Endothelial cell of hepatic sinusoid (primary cell): ENCODE results near the gene FREM1.

ENCODE experiments used
- in situ Hi-C: cut with HindIII; loops from 2 replicates; pipeline ENCODE4 v1.10.0; 2017; ENCODE audit warnings: low sequenced_read_pairs

FREM1 gene

GRCh38 chr9:14883310-14883944, 26.8 kb downstream of the FREM1 start:
- in situ Hi-C loops: no loop called here

GRCh38 chr9:14882090-14882489, 28.1 kb downstream of the FREM1 start:
- in situ Hi-C loops: no loop called here

- in situ Hi-C loops: no loop called here
Observed at GRCh38 chr9:14881006-14881405, 29.2 kb downstream of the FREM1 start.

- in situ Hi-C loops: no loop called here
Observed at GRCh38 chr9:14870090-14870489, 40.1 kb downstream of the FREM1 start.

DNA sequence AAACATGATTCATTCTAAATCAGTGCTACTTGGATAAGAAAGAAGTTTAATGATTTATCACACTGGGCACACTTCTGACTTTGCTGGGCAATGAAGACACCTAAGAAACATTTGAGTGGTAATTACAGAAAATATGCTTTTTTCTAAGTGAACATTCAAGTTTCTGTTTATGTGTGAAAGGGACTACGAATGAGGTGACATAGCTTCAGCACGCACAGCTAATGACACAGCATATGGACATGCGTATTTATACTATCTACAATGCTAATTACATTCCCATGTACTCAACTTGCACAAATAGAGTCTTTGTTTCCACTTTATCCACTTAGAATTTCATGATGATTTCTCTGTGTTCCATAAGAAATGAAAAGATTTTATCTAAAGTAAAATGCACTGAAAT, 40.6 kb downstream of the FREM1 start:
- in situ Hi-C loops: no loop called here

DNA sequence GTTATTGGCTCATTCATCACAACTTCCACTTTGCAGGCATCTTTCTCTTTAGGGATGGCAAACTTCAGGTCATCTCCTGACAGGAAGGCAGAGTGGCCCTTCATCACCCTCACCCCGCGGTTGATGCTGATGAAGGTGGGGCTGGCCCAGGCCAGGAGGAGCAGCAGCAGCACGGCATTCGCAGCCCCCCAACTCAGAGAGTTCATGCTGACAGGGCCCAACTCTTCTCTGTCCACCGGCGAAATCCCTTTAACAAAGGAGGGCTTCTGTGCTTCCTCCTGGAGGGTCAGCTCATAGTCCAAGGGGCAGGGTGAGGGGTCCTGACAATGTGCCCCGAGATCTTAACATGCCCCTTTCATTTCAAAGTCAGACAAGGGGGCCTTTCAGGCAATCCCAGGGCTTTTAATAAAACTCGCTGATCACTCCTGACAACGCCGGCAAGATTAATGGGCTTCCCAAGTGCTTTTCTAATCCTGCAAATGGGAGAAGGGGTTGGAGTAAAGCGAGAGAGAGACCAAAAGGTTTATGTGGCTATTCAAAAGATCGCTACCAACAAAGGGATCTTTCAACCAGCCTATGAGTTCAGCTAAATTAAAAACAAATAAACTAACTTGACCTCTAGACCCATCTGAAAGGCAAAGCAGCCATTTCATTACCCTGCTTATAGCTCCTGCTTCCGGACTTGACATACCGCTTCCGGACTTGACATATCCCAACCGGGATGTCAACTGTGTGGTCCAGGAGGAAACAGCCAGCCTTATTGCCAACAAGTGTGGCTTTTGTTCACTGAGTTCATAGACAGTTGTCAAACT, 41.2 kb downstream of the FREM1 start:
- in situ Hi-C loops: no loop called here

DNA sequence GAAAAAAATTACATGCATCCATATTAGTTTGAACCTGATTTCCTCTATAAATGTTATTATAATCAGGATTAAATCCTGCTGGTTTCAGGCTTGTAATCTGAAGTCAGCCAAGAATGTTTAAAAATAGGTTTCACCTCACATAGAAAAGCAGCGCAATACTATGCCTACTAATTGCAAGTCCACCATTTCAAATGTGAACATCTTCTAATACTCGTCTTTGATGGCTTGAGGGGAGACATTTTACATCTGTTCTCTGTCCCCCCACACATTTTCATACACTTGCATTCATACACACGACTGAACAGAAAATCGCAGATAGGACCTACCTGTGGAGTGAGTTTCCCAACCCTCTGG, 41.8 kb downstream of the FREM1 start:
- in situ Hi-C loops: no loop called here

DNA sequence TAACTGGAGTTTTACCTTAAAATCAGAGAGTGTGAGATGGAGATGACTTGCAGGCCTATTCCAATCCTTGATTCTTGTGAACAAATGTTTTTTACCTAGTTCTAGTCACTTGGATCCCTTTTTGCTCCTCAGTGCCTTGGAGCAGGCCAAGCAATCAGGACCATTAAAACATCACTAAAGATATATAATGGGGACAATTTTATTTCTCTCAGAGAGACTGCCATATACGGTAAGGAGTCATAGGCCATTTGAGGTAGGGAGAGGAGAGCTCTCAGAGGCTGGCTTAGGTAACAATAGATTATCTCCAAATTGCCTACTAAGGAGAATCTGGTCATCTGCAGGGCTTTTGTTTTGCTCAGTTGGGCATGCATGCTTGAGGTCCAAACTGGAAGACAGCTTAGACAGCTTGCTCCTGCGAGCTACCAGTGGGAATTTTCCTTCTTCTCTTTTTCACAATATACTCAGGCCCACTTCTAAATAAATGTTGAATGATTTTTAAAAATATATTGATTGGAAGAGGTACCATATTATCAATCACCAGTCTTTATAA, 44.0 kb downstream of the FREM1 start:
- in situ Hi-C loops: no loop called here

GRCh38 chr9:14864309-14864708, 45.9 kb downstream of the FREM1 start:
- in situ Hi-C loops: no loop called here

DNA sequence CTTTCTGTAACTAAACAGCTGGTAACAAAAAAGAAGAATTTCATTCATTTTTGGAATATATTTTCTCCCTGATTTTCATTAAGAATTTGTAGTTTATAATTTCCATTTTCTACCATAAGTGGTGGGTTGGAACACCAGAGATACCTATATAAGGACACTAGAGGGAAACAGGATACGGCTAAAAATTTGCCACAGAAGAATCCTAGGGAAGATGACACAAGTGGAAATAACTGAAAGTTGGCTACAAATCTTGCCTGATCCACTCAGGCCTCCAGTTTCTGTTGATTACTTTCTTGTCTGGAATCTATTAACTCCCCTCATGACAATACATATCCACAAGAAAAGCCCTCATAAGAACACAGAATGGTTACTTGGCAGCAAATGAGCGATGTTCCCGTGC, 46.8 kb downstream of the FREM1 start:
- in situ Hi-C loops: no loop called here

DNA sequence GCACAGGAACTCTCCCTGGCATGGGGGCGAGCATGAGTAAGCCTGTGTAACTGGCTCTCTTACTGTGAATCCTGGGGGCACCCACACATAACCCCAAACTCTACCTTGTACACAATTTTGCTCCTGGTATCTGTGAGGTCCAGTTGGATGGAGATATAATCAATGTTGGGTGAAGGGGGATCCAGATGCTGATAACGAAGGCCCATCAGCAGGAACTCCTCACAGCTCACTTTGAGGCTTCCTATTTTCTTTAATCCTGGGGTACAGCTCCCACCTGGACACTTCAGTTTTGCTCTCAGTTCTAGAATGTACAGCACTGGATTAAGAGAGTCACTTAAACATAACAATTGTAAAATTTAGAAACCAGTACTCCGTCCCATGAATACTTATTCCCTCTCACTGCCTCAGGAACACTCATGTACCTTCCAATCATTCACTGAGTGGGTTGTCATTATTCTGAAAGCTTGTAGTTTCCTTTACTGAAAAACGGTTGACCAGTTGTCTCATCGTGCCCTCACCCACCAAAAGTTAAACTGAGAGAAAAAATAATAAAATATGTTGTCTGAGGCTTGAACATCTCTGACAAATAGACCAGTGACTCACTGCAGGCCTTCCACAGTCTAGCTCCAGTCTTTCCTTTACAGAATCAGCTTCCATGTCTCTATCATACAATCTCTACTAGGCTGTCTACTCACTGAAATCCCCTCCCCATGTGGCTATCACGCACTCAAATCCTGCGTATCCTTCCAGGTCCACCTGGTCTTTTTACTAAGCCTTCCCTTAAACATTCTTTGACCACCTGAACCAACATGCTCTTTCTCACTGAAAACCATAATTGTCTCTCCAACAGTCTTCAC, 52.6 kb downstream of the FREM1 start:
- in situ Hi-C loops: no loop called here

DNA sequence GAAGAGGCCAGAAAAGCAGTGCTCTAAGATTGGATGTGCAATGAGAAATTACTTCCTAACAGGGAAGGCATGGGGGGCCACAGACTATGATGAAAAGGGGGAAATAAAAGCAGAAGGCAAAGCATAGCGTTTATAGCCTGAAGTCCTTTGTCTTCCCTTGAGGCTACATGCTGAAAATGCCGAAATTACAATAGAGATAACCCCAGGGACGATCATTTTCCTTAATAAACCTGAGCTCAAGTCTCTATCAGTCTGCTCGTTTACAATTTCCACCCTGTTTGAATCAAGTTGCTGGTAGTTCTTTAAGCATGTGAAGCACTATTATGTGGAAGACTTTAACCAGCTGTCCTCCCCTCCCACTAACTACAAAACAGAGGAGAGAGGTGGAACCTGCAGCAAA, 60.4 kb downstream of the FREM1 start:
- in situ Hi-C loops: no loop called here

GRCh38 chr9:14849296-14849695, 60.9 kb downstream of the FREM1 start:
- in situ Hi-C loops: no loop called here

GRCh38 chr9:14846871-14847311, 63.3 kb downstream of the FREM1 start:
- in situ Hi-C loops: no loop called here

- in situ Hi-C loops: no loop called here
Observed at GRCh38 chr9:14843163-14843562, 67.1 kb downstream of the FREM1 start.

- in situ Hi-C loops: no loop called here
Observed at GRCh38 chr9:14842269-14842668, 68.0 kb downstream of the FREM1 start.

DNA sequence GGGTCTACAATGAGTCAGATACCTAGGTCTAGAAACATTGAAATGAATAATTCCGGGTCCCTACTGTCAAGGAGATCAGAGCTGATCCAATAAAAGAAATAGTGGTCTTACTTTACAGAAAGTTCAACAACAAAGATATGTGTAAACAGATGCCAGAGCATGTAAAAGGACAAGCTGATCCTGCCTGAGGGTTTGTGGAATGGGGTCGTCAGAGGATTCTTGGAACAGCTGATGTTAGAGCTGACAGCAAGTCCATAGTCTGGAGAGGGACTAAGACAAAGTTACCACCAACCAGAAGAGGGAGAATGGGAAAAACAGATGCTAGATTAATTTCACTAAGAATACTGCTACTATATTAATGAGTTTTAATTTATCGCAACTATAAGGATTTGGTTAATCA, 71.5 kb downstream of the FREM1 start:
- in situ Hi-C loops: no loop called here

GRCh38 chr9:14836885-14837284, 73.3 kb downstream of the FREM1 start:
- in situ Hi-C loops: no loop called here

DNA sequence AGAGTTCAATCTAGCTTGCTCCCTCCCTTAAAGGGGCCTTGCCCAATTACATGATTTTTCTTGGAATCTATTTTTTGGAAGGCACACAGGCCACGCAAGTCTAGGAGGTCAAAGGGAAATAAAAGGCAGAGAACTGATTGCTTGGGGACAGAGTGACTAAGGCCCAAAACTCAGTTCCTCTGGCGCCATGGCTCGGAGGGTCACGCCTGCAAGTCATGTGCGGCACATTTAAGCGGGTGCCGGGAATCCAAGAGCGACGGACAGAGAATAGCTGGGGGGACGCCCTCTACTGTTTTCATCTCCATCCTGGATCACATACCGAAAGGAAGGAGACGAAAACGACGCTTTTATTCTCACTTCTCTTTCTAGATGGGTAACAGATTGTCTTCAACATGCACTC, 78.6 kb downstream of the FREM1 start:
- in situ Hi-C loops: no loop called here

- in situ Hi-C loops: no loop called here
Observed at GRCh38 chr9:14831074-14831473, 79.2 kb downstream of the FREM1 start.

GRCh38 chr9:14830057-14830456, 80.2 kb downstream of the FREM1 start:
- in situ Hi-C loops: no loop called here
